HG02571 (cell line): ENCODE data around the gene HNRNPH2.

Experiments
- ATAC-seq: cut with Tn5 transposase; IDR thresholded peaks from one replicate; pipeline ENCODE4 v1.9.1; 2021; ENCODE audit warnings: mild to moderate bottlenecking, moderate library complexity; ENCODE audit not compliant: unreplicated experiment

HNRNPH2 gene

DNA sequence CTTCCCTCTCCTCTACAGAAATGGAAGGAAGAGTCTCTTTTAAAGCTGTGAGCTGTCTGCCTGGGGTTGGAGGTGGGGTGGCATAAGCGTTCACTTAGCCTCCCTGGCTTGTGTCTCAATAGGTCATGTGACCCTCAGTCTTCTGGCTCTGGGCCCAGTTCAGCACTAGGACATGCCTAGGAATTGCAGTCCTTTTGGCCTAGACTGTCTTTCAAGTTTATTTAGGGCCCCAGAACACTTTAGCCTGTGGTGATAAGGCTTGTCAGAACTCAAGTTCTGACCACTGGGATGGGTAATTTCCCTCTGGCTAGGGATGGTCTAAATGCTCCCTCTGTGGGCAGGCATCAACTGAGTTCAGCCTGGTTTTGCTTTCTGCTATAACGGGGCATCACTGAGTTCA lies 42.9 kb downstream of the HNRNPH2 start:
- ATAC-seq: no peak

DNA sequence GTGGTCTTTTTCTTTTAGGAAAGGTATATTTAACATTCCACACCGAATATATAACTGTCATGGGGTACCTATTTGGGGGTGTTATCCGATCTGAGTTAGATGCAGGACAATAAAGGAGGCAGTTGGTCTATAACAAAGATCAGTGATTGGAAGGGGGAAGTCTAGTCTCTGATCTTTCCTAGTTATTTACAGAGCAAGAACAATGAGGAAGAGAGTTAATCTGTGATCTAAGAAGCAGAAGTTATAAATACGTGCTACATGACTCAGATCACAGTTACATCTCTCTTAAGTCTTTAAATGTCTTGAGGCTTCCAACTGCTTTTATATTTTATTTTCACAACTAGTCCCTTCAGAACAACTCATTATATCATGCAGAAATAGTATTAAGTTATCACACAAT lies 44.0 kb downstream of the HNRNPH2 start:
- no peak for ATAC-seq

DNA sequence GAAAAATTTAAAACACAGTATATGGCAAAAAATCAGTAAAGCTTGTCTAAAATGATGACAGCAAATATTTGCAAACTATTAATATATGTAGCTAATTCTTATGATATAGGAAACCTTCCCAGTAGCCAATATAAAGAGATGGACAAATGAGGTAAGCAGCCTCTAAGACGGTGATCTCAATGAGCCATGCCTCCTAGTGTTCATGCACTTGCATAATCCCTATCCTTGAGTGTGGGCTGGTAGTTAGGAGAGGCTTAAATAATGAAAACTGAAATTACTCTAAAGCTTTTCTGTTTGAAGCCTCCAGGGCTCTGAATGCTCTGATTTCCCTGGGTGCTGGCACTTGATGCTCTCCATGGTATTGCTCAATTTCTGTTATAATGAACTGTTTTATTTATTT lies 52.6 kb downstream of the HNRNPH2 start:
- no peak for ATAC-seq

DNA sequence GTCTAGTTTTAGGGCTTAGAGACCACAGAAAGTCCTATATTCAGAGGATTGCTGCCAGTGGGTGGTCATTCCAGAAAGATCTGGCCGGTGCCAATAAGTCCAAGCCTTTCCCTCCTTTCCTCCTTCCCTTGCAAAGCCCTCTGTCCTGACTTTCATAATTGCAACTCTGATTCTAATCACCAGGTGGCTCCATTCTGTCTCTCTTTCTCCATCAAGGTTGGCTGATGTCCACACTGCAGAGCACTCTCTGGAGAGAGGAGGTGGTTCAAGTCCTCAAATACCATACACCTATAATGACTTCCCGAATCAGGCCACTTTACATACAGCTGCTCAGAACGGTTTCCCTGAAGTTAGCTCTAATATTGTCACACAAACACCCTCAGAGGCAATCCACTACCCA lies 54.9 kb downstream of the HNRNPH2 start:
- no peak for ATAC-seq
